GM12873 (cell line): ENCODE results near the gene DUOX1.
A peak's percentile ranks its signal among the peaks of the same experiment; 100 is the strongest.

Experiments
- TF ChIP-seq, protein P1 (sequence below): IDR thresholded peaks from 2 replicates; pipeline ENCODE4 v1.5.1; 2012; ENCODE audit warnings: low read depth, mild to moderate bottlenecking, moderate library complexity, low read length, control low read depth; ENCODE audit not compliant: insufficient read depth; ENCODE audit errors: missing control alignments

Gene DUOX1

DNA sequence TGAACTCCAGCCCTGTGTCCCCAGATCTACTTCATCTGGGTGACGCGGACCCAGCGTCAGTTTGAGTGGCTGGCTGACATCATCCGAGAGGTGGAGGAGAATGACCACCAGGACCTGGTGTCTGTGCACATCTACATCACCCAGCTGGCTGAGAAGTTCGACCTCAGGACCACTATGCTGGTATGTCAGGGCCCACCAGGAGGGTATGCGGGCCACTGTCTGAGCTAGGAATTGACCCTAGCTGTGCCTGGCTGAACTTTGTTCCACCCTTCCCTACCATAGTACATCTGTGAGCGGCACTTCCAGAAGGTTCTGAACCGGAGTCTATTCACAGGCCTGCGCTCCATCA, 33.7 kb downstream of the DUOX1 start:
- TF ChIP-seq, protein P1, sequence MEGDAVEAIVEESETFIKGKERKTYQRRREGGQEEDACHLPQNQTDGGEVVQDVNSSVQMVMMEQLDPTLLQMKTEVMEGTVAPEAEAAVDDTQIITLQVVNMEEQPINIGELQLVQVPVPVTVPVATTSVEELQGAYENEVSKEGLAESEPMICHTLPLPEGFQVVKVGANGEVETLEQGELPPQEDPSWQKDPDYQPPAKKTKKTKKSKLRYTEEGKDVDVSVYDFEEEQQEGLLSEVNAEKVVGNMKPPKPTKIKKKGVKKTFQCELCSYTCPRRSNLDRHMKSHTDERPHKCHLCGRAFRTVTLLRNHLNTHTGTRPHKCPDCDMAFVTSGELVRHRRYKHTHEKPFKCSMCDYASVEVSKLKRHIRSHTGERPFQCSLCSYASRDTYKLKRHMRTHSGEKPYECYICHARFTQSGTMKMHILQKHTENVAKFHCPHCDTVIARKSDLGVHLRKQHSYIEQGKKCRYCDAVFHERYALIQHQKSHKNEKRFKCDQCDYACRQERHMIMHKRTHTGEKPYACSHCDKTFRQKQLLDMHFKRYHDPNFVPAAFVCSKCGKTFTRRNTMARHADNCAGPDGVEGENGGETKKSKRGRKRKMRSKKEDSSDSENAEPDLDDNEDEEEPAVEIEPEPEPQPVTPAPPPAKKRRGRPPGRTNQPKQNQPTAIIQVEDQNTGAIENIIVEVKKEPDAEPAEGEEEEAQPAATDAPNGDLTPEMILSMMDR, result no peak

DNA sequence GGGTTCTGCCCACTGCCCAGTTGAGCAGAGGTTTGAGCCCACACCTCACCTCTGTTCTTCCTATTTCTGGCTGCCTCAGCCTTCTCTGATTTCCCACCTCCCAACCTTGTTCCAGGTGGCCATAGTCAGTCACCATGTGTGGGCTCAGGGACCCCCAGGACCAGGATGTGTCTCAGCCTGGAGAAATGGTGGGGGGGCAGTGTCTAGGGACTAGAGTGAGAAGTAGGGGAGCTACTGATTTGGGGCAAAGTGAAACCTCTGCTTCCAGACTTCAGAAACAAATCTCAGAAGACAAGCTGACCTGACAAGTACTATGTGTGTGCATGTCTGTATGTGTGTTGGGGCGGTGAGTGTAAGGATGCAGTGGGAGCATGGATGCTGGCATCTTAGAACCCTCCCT, 35.1 kb downstream of the DUOX1 start:
- TF ChIP-seq, protein P1, result no peak

DNA sequence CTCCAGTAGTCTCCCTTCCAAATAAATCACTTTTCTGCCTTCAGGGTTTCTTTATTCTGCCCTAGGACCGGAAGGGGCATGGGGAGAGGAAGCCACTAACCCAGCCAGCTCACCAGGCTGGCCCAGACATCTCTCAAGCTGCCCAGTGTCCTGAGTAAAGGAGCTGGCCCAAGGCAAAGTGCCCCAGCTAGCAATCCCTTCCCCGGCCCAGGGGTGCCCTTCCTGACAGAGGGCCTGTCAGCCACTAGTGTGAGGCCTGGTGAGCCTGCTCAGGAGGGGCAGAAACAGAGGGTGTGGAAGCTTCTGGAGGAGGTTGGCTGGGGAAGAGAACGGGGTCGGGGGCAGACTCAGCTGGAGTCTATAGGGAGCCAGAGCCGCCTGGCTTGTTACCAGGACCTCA, 35.7 kb downstream of the DUOX1 start:
- TF ChIP-seq, protein P1, result no peak

DNA sequence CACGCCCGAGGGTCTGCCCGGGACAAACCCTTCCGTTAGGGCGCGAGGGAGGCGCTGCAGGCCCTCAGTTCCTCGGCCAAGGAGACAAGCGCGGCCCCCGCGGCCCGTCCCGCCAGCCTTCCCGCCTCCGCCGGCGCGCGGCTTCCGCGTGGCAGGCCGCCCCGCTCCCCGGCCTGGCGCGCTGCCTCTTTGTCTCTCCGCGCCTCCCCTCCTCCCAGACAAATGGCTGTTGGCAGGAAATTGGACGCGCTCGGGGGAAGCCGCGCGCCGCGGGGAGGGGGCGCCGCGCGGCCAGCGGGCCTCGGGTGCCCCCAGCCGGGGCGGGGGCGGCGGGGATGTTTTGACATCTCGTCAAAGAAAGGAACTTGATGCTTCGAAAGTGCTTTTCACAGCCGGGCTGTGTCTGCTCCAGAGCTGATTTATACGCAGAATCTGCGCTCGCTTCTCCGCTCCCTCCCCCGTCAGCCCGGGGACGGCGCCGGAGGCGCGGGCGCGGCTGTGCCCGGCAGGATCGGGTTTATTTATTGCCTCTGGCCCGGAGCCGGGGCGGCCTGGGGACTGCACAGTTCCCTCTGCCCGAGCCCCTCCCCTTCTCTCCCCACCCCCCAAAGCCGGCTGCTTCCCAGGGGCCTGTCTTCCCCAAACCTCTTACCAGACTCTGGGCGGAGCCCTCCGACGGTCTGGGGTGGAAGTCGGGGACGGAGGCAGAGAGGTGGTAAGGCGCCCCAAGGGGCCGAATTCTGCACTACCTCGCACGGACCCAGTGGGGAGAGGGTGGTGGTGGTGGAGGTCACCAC, 37.2 kb downstream of the DUOX1 start:
- TF ChIP-seq, protein P1, result peak; percentile 88

DNA sequence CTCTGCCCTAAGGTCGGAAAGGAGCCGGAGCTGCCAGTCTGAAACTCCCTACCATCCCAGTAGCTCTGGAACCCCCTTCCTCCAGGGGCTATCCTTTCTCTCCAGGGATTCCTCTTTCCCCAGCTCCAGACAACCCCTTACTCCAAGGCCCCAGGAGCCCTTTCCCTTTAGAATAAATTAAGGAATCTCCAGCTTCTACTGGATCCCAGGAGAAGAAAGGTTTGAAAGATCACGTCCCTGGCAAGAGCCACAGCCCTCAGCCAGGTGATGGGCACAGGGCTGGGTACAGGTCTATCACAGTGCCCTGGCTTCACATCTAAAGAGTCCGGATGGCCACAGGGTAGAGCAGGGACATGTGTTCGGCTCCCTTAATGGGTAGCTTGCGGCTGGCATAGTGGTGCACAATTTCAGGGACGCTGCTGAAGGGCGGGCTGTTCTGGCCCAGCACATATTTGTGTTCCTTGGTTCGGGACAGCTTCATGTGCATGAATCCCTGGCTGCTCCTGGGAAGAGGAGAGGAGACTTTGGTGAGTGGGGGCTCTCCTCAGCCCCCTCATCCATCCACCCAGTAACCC, 37.9 kb downstream of the DUOX1 start:
- TF ChIP-seq, protein P1, result no peak

DNA sequence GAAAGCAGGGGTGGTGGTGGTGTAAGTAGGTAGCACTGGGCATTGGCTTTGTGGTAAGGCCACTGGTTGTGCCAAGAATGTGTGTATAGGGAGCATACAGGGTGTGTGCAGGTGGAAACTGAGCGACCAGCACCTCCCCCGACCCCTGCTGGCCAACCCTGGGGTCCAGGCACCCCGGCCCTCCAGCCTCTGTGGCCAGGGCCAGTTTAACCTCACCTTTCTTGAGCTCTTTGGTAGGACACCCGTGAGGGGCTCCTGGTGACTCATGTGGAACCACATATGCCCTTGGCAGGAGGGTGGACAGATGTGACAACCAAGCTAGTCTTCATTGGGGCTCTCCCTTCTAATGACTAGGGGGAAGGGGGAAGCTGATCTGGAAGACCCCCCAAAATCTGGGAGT, 38.5 kb downstream of the DUOX1 start:
- TF ChIP-seq, protein P1, result no peak

DNA sequence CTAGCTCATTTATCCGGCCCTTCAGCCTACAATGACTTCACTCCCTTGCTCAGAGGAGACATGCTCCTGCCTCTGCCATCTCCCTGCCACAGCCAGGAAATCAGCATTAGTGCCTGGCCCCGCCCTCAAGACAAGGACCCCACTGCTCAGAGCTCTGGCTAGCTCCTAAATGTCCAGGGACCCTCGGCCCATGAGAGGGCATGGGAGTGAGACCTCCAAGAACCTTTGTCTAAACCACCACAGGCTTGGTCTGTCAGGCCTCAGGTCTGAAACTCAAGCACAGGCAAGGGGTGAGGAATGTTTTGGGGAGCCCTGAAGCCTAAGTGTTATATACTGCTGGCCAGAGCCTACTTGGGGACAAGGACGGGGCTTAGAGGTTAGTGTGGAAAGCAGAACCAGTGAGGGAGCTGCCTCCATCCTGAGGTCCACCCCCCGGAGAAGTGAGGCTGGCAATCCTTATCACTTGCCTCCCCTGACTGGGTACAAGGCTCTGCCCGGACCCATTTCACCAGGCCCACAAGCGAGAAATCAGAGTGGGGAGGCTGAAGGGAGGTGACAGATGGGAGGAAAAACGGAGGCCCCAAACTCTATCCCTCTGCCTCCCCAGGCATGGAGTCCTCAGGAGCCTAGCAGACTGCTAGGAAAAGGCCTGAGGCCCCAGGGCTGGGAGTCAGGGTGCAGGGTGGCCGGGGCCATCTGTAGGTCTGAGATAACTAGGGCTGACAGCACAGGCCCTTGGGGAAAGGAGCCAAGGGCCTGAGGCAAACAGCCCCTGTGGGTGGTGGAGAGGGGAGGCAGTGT, 39.2 kb downstream of the DUOX1 start:
- TF ChIP-seq, protein P1, result no peak
